ENCODE data around the gene CBX1.
"Not testable (repeated sequence)": the region's sequence is repeated elsewhere in the genome, so short reads cannot be mapped to it uniquely, and the experiment has no call there.

The CBX1 gene

GRCh38 chr17:48072811-48073210 lies 28.5 kb downstream of the CBX1 start:
- DNase-seq (ENCODE audit: low spot score): not testable (repeated sequence)

- no peak for DNase-seq (ENCODE audit: low spot score)
Measured at GRCh38 chr17:48071654-48072053, 29.6 kb downstream of the CBX1 start.

- DNase-seq (ENCODE audit: low spot score): no peak
Measured at GRCh38 chr17:48070195-48070594, 31.1 kb downstream of the CBX1 start.

- DNase-seq (ENCODE audit: low spot score): peak; percentile 66
Measured at GRCh38 chr17:48068491-48068961, 32.8 kb downstream of the CBX1 start.

- DNase-seq (ENCODE audit: low spot score): not testable (repeated sequence)
Measured at GRCh38 chr17:48067808-48068207, 33.5 kb downstream of the CBX1 start.

- no peak for DNase-seq (ENCODE audit: low spot score)
Measured at GRCh38 chr17:48067245-48067644, 34.0 kb downstream of the CBX1 start.

- DNase-seq (ENCODE audit: low spot score): no peak
Measured at GRCh38 chr17:48066656-48067055, 34.6 kb downstream of the CBX1 start.

- no peak for DNase-seq (ENCODE audit: low spot score)
Measured at GRCh38 chr17:48066192-48066591, 35.1 kb downstream of the CBX1 start.

- no peak for DNase-seq (ENCODE audit: low spot score)
Measured at GRCh38 chr17:48064638-48065037, 36.6 kb downstream of the CBX1 start.

GRCh38 chr17:48062273-48062672 lies 39.0 kb downstream of the CBX1 start:
- no peak for DNase-seq (ENCODE audit: low spot score)

GRCh38 chr17:48060249-48060648 lies 41.0 kb downstream of the CBX1 start:
- DNase-seq (ENCODE audit: low spot score): no peak

GRCh38 chr17:48059125-48059668 lies 42.1 kb downstream of the CBX1 start:
- DNase-seq (ENCODE audit: low spot score): no peak

GRCh38 chr17:48058393-48059124 lies 42.7 kb downstream of the CBX1 start:
- no peak for DNase-seq (ENCODE audit: low spot score)

- no peak for DNase-seq (ENCODE audit: low spot score)
Measured at GRCh38 chr17:48057626-48058025, 43.7 kb downstream of the CBX1 start.

- DNase-seq (ENCODE audit: low spot score): no peak
Measured at GRCh38 chr17:48056879-48057278, 44.4 kb downstream of the CBX1 start.

GRCh38 chr17:48056246-48056745 lies 45.0 kb downstream of the CBX1 start:
- no peak for DNase-seq (ENCODE audit: low spot score)

GRCh38 chr17:48055531-48056245 lies 45.6 kb downstream of the CBX1 start:
- peak; percentile 64 for DNase-seq (ENCODE audit: low spot score)

- peak; percentile 90 for DNase-seq (ENCODE audit: low spot score)
Measured at GRCh38 chr17:48054238-48055185, 46.8 kb downstream of the CBX1 start.

- DNase-seq (ENCODE audit: low spot score): no peak
Measured at GRCh38 chr17:48053758-48054237, 47.5 kb downstream of the CBX1 start.

- DNase-seq (ENCODE audit: low spot score): peak; percentile 57
Measured at GRCh38 chr17:48052956-48053757, 48.1 kb downstream of the CBX1 start.

Measured in kidney tubule cell (primary cell).